ENCODE results near the gene CAMTA1. TPM values are rescaled to one million over a fixed set of nuclear protein-coding genes. Genes with fewer than 3 reads are reported as not detected.

CAMTA1 gene
- total RNA-seq, 5 donors from 2014 or later (not counting 1 experiment from before 2014, with no cell fraction given), result 29.7 to 37.4 (median 34.6) TPM

DNA sequence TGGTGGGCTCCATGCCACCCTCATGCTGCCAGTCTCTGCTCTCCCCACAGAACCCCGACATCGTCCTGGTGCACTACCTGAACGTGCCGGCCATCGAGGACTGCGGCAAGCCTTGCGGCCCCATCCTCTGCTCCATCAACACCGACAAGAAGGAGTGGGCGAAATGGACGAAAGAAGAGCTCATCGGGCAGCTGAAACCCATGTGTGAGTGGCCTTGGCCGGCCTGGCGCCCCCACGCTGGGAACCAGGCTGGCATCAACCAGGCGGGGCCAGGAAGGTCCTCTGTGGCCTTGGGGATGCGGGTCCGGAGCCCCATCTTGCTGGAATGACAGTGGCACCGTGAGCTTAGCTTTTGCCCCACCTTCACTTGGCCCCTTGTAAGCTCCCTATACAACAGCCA, 855.1 kb downstream of the CAMTA1 start:
- Mint-ChIP-seq H3K9me3 (no peaks in the 10 kb centered on the region), H3K36me3 (no peaks in the 10 kb centered on the region), H3K4me3 (no peak overlapping the region), H3K4me1 (no peaks in the 10 kb centered on the region), H3K27me3 (no peaks in the 10 kb centered on the region), H3K27ac (no peak overlapping the region)
- Histone ChIP-seq H3K4me3 (ENCODE audit: control insufficient read depth in 1 of 2, extremely low read depth in 1 of 2, low read length in 1 of 2) (no peak overlapping the region), H3K27ac (ENCODE audit: low read length) (no peak overlapping the region), H3K36me3 (ENCODE audit: control insufficient read depth in 2 of 2, extremely low read depth in 1 of 2, insufficient read depth in 1 of 2, low read length in 1 of 2) (no peaks in the 10 kb centered on the region), H3K4me1 (ENCODE audit: control insufficient read depth in 1 of 2, extremely low read depth in 1 of 2, insufficient read depth in 2 of 2, low read length in 2 of 2) (no peaks in the 10 kb centered on the region), H3K9me3 (no peaks in the 10 kb centered on the region), H3K27me3 (replicated peaks in 1 of 2; ENCODE audit: control insufficient read depth in 2 of 2, extremely low read depth in 1 of 2, insufficient read depth in 2 of 2, low read length in 1 of 2) (peaks cover 0 to 12% of the 10 kb centered on the region in 2 experiments)
- ChIA-PET CTCF (no interaction called here), POLR2A (no interaction called here)
- DNase-seq (no peak), ATAC-seq (replicated peaks in 1 of 4) (no peak)
- 87% methylated on average over 17 of the region's 18 CpGs for WGBS (ENCODE audit: insufficient coverage)

DNA sequence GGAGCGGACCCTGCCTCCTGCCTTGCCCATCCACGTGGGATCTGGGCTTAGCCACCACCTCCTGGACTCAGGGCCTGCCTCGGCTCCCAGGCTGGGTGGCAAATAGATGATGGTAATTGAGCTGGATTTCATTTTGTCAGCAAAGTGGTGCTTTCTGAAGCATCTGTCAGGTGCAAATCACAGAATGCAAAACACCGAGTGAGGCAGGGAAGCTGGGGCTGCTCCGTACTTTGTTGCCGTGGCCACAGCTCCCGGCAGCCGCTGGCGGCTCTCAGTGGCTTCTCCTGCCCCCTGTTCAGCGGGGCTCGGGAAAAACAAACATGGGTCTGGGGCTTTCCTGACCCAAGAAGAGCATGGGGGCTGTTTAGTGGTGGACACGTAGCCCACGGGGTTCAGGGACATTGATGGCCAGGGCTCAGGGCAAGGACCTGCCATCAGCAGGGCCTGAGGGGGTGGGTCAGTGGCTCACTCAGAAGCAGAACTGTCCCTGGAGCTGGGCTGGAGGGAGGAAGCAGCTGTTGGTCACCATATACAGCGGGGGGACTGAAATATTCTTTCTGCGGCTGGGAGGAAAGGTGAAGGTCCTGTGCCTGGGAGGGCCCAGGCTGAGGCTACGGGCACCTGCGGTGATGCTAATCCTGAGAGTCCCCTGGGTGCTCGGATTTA, 855.8 kb downstream of the CAMTA1 start:
- no peak overlapping the region for H3K4me3 ChIP-seq (ENCODE audit: control insufficient read depth in 1 of 2, extremely low read depth in 1 of 2, low read length in 1 of 2)
- H3K4me1 ChIP-seq (ENCODE audit: control insufficient read depth in 1 of 2, extremely low read depth in 1 of 2, insufficient read depth in 2 of 2, low read length in 2 of 2), result no peaks in the 10 kb centered on the region
- H3K27me3 Mint-ChIP-seq, result no peaks in the 10 kb centered on the region
- no peak overlapping the region for H3K4me3 Mint-ChIP-seq
- no peak overlapping the region for H3K27ac ChIP-seq (ENCODE audit: low read length)
- H3K9me3 ChIP-seq, result no peaks in the 10 kb centered on the region
- peaks cover 0 to 12% of the 10 kb centered on the region in 2 experiments for H3K27me3 ChIP-seq (replicated peaks in 1 of 2; ENCODE audit: control insufficient read depth in 2 of 2, extremely low read depth in 1 of 2, insufficient read depth in 2 of 2, low read length in 1 of 2)
- CTCF ChIA-PET, result interaction anchor here in 1 of 2 donors (0.6 kb wide), 1 partner anchor 27 kb away, joined by 3 read pairs; no protein-coding TSS in a partner anchor
- no peaks in the 10 kb centered on the region for H3K9me3 Mint-ChIP-seq
- H3K4me1 Mint-ChIP-seq, result peaks cover 0 to 1% (median 0%) of the 10 kb centered on the region in 3 donors
- ATAC-seq (replicated peaks in 1 of 4), result no peak
- POLR2A ChIA-PET, result no interaction called here
- no peaks in the 10 kb centered on the region for H3K36me3 Mint-ChIP-seq
- H3K36me3 ChIP-seq (ENCODE audit: control insufficient read depth in 2 of 2, extremely low read depth in 1 of 2, insufficient read depth in 1 of 2, low read length in 1 of 2), result no peaks in the 10 kb centered on the region
- DNase-seq, result no peak
- WGBS (ENCODE audit: insufficient coverage), result 83% methylated on average over 18 of the region's 18 CpGs
- no peak overlapping the region for H3K27ac Mint-ChIP-seq

DNA sequence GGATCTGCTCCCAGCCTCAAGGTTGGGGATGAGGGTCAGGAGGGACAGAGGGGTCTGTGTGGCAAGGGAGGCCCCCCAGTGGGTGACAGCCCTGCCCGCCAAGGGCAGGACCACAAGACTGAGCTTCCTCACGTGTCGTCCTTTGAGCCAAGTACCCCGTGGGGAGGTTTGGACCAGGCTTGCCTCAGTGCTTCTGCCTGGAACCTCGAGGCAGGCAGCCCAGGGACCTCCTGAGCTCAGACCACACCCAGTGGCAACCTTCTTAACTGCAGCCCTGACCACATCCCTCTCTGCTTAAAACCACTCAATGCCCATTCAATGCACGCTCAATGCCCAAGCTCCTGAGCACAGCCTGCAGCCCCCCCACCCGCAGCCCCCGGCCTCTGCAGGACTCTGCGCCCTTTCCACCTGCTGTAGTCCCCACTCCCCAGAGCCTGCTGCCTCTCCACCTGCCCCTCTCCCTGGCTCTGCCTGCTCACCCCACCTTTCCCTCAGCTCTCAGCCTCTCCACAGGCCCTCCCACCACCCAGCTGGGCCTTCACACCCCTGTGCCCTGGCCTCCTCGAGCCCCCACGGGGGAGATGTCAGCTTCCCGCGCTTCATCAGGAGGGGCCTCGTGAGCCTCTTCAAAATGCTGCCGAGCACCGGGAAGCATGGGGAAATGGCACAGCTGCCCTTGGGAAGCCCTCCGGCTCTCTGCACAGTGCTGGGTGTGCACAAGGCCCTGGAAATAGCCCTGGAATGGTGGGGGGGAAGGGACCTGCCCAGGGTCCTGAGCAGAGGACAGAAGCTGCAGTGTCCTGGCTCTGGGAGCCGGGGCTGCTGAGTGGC, 856.5 kb downstream of the CAMTA1 start:
- no peak for ATAC-seq (replicated peaks in 1 of 4)
- 72% methylated on average over 16 of the region's 18 CpGs for WGBS (ENCODE audit: insufficient coverage)
- DNase-seq, result no peak

DNA sequence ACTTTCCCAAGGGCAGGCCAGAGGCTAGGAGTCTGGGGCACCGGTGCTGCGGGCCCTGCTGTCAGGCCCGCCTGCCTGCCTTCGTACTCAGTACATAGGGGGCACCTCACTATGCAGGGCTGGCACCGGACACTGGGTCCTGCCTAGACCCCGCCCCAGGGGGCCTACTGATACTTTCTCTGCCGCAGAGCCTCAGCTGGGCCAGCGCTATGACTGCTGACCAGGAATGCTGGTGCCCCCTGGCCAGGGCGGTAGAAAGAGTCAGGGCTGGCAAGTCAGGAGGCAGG, 857.1 kb downstream of the CAMTA1 start:
- ChIA-PET CTCF (no interaction called here), POLR2A (no interaction called here)
- no peak overlapping the region for H3K4me3 Mint-ChIP-seq
- DNase-seq (no peak), ATAC-seq (replicated peaks in 1 of 4) (no peak)
- WGBS (ENCODE audit: insufficient coverage), result 89% methylated on average over 9 of the region's 9 CpGs
- no peaks in the 10 kb centered on the region for H3K9me3 ChIP-seq
- no peak overlapping the region for H3K27ac Mint-ChIP-seq
- no peaks in the 10 kb centered on the region for H3K27me3 Mint-ChIP-seq
- no peak overlapping the region for H3K4me3 ChIP-seq (ENCODE audit: control insufficient read depth in 1 of 2, extremely low read depth in 1 of 2, low read length in 1 of 2)
- H3K4me1 ChIP-seq (ENCODE audit: control insufficient read depth in 1 of 2, extremely low read depth in 1 of 2, insufficient read depth in 2 of 2, low read length in 2 of 2), result peaks cover 0 to 3% of the 10 kb centered on the region in 2 experiments
- H3K9me3 Mint-ChIP-seq, result no peaks in the 10 kb centered on the region
- peaks cover 0 to 2% (median 0%) of the 10 kb centered on the region in 3 donors for H3K4me1 Mint-ChIP-seq
- no peaks in the 10 kb centered on the region for H3K36me3 Mint-ChIP-seq
- no peak overlapping the region for H3K27ac ChIP-seq (ENCODE audit: low read length)
- peaks cover 0 to 21% of the 10 kb centered on the region in 2 experiments for H3K27me3 ChIP-seq (replicated peaks in 1 of 2; ENCODE audit: control insufficient read depth in 2 of 2, extremely low read depth in 1 of 2, insufficient read depth in 2 of 2, low read length in 1 of 2)
- H3K36me3 ChIP-seq (ENCODE audit: control insufficient read depth in 2 of 2, extremely low read depth in 1 of 2, insufficient read depth in 1 of 2, low read length in 1 of 2), result no peaks in the 10 kb centered on the region

More for the DNA sequence above, 856.5 kb downstream of the CAMTA1 start:
- Histone ChIP-seq H3K4me1 (ENCODE audit: control insufficient read depth in 1 of 2, extremely low read depth in 1 of 2, insufficient read depth in 2 of 2, low read length in 2 of 2) (no peaks in the 10 kb centered on the region), H3K36me3 (ENCODE audit: control insufficient read depth in 2 of 2, extremely low read depth in 1 of 2, insufficient read depth in 1 of 2, low read length in 1 of 2) (no peaks in the 10 kb centered on the region), H3K9me3 (no peaks in the 10 kb centered on the region), H3K4me3 (ENCODE audit: control insufficient read depth in 1 of 2, extremely low read depth in 1 of 2, low read length in 1 of 2) (no peak overlapping the region), H3K27me3 (replicated peaks in 1 of 2; ENCODE audit: control insufficient read depth in 2 of 2, extremely low read depth in 1 of 2, insufficient read depth in 2 of 2, low read length in 1 of 2) (peaks cover 0 to 15% of the 10 kb centered on the region in 2 experiments), H3K27ac (ENCODE audit: low read length) (no peak overlapping the region)
- no peak overlapping the region for H3K27ac Mint-ChIP-seq
- no peak overlapping the region for H3K4me3 Mint-ChIP-seq
- ChIA-PET POLR2A (no interaction called here), CTCF (interaction anchor here in 1 of 2 donors (0.6 kb wide), 1 partner anchor 28 kb away, joined by 3 read pairs; no protein-coding TSS in a partner anchor)
- H3K36me3 Mint-ChIP-seq, result no peaks in the 10 kb centered on the region
- no peaks in the 10 kb centered on the region for H3K27me3 Mint-ChIP-seq
- H3K9me3 Mint-ChIP-seq, result no peaks in the 10 kb centered on the region
- peaks cover 0 to 2% (median 0%) of the 10 kb centered on the region in 3 donors for H3K4me1 Mint-ChIP-seq

DNA sequence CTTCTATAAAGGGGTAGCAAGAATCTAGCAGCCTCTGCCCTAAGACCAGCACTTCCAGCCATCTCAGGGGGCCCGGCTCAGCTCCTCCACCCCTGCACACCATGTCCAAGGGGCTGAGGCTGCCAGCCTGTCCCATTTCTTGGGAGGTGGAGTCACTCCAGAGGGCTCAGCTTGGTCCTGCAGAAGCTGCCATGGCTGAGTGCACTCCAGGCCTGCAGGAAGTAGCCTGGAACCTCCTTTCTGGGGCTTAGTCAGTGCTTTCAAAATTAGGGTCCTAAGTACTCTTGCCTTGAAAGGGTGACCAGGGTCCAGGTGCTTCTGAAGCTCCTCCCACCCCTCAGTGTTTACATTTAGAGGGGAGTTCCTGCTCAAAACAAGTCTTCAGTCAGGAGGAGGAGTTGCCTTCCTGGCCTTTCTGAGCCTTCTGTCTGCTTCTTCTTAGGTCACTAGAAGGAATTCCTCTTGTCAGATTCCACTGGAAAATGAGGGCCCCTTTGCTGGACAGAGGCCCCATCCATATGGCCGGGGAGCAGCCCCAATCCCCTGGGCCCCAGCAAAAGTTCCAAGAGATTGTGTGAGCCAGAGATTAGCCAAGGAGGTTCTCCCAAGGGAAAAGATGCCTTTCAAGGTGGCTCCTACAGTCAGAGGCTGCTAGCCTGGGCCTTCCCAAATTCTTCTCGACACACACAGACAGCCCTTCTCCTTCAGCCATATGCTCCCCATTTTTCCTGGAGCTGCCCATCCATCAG, 857.7 kb downstream of the CAMTA1 start:
- POLR2A ChIA-PET, result no interaction called here
- ATAC-seq (replicated peaks in 1 of 4), result no peak
- WGBS (ENCODE audit: insufficient coverage), result 72% methylated on average over 2 of the region's 3 CpGs
- H3K9me3 Mint-ChIP-seq, result no peaks in the 10 kb centered on the region
- H3K36me3 ChIP-seq (ENCODE audit: control insufficient read depth in 2 of 2, extremely low read depth in 1 of 2, insufficient read depth in 1 of 2, low read length in 1 of 2), result no peaks in the 10 kb centered on the region
- H3K4me3 ChIP-seq (ENCODE audit: control insufficient read depth in 1 of 2, extremely low read depth in 1 of 2, low read length in 1 of 2), result no peak overlapping the region
- H3K4me3 Mint-ChIP-seq, result no peak overlapping the region
- no peaks in the 10 kb centered on the region for H3K27me3 Mint-ChIP-seq
- H3K9me3 ChIP-seq, result no peaks in the 10 kb centered on the region
- DNase-seq, result no peak
- no peaks in the 10 kb centered on the region for H3K36me3 Mint-ChIP-seq
- no peak overlapping the region for H3K27ac ChIP-seq (ENCODE audit: low read length)
- CTCF ChIA-PET, result no interaction called here
- H3K4me1 ChIP-seq (ENCODE audit: control insufficient read depth in 1 of 2, extremely low read depth in 1 of 2, insufficient read depth in 2 of 2, low read length in 2 of 2), result peaks cover 0 to 4% of the 10 kb centered on the region in 2 experiments
- H3K4me1 Mint-ChIP-seq, result peaks cover 0 to 2% (median 0%) of the 10 kb centered on the region in 3 donors
- no peak overlapping the region for H3K27ac Mint-ChIP-seq
- peaks cover 0 to 27% of the 10 kb centered on the region in 2 experiments for H3K27me3 ChIP-seq (replicated peaks in 1 of 2; ENCODE audit: control insufficient read depth in 2 of 2, extremely low read depth in 1 of 2, insufficient read depth in 2 of 2, low read length in 1 of 2)

DNA sequence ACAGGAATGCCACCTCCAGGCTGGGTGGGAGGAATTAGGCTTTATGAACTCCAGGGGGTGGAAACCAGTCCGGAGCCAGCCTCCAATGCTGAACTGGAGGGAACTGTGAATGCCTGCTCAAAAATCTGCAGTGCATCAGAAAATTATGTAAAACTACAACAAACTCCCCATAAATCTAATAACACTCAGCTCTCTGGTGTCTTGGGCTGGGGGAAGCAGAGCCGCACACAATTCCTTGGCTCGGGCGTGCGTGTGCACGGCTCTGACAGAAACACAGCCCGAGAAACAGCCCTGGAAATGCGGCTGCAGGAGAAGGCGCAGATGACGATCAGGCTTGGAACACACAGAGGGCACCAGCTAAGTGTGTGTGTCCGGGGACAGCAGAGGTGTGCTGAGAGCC, 858.3 kb downstream of the CAMTA1 start:
- WGBS (ENCODE audit: insufficient coverage), result 82% methylated on average over 7 of the region's 11 CpGs
- no peaks in the 10 kb centered on the region for H3K9me3 ChIP-seq
- H3K36me3 ChIP-seq (ENCODE audit: control insufficient read depth in 2 of 2, extremely low read depth in 1 of 2, insufficient read depth in 1 of 2, low read length in 1 of 2), result no peaks in the 10 kb centered on the region
- H3K27me3 ChIP-seq (replicated peaks in 1 of 2; ENCODE audit: control insufficient read depth in 2 of 2, extremely low read depth in 1 of 2, insufficient read depth in 2 of 2, low read length in 1 of 2), result peaks cover 0 to 30% of the 10 kb centered on the region in 2 experiments
- POLR2A ChIA-PET, result no interaction called here
- Mint-ChIP-seq H3K4me1 (peaks cover 0 to 2% (median 0%) of the 10 kb centered on the region in 3 donors), H3K36me3 (no peaks in the 10 kb centered on the region), H3K27ac (no peak overlapping the region), H3K9me3 (no peaks in the 10 kb centered on the region), H3K27me3 (no peaks in the 10 kb centered on the region), H3K4me3 (no peak overlapping the region)
- peaks cover 0 to 4% of the 10 kb centered on the region in 2 experiments for H3K4me1 ChIP-seq (ENCODE audit: control insufficient read depth in 1 of 2, extremely low read depth in 1 of 2, insufficient read depth in 2 of 2, low read length in 2 of 2)
- CTCF ChIA-PET, result interaction anchor here in 1 of 2 donors (1.0 kb wide), 1 partner anchor 9 kb away, joined by 5 read pairs; no protein-coding TSS in a partner anchor
- H3K4me3 ChIP-seq (ENCODE audit: control insufficient read depth in 1 of 2, extremely low read depth in 1 of 2, low read length in 1 of 2), result no peak overlapping the region
- DNase-seq (no peak), ATAC-seq (replicated peaks in 1 of 4) (no peak)
- H3K27ac ChIP-seq (ENCODE audit: low read length), result no peak overlapping the region

All from T-cell (primary cell).